GM19468 (cell line): Measurements from ENCODE around the gene TFPI2.

Source experiments
- ATAC-seq: cut with Tn5 transposase; IDR thresholded peaks from one replicate; pipeline ENCODE4 v1.9.1; 2021; ENCODE audit warnings: mild to moderate bottlenecking, moderate library complexity, moderate number of reproducible peaks; ENCODE audit not compliant: unreplicated experiment; ENCODE audit errors: extremely low read depth

The TFPI2 gene

DNA sequence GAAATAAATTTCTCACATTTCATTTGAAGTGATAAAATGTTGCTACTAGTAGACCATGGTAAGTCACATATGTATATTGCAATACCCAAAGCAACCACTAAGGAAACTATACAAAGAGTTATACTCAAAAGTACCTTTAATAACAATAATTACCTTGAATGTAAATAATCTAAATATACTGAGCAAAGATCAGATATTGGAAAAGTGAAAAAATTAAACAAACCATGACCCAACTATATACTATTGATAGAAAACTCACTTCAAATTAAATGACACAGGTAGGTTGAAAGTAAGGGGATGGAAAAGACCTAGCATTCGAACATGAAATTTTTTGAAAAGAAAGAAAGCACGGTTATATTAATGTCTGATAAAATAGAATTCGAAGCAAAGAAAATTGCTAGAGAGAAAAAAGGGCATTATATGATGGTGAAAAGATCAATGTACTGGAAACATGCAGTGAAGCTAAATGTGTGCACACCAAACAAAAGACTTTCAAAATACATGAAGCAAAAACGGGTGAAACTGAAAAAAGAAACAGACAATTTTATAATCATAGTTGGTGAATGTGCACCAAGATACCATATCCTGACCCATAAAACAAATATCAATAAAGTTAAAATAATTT, 29.1 kb downstream of the TFPI2 start:
- ATAC-seq: no peak

DNA sequence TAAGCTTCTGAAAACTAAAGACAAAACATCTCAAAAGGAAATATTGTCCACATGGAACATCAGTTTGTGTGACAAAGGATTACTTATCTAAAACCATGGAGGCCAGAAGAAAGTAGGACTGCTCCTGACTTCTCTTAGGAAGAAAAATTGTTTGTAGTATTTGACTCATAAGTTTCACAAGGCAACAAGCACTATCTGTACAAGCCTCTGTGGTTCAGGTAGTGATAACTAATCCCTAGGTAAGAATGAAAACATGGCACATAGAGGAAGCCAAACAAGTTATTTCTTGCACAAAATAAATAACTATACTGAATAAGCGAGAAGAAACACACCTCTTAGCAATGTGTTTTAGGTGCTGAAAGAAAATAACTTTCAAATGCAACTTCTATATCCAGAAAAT, 30.3 kb downstream of the TFPI2 start:
- no peak for ATAC-seq

DNA sequence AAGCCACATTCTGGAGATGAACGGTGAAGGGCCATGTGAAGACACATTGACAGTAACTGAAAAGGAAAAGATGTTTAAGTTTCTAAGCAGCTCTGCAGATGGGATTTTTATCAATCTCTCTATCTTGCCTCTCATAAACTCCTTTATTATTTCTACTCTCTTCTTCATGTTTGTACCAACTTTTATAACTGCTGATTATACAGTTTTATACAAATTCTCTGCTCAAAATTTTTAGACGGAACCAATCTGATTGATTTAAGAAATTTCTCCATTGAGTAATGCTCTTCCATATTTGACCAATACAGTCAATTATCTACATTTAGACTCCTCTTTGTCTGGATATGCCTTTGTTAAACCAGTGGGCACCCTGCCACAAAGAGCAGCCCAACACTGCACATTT, 31.7 kb downstream of the TFPI2 start:
- no peak for ATAC-seq

DNA sequence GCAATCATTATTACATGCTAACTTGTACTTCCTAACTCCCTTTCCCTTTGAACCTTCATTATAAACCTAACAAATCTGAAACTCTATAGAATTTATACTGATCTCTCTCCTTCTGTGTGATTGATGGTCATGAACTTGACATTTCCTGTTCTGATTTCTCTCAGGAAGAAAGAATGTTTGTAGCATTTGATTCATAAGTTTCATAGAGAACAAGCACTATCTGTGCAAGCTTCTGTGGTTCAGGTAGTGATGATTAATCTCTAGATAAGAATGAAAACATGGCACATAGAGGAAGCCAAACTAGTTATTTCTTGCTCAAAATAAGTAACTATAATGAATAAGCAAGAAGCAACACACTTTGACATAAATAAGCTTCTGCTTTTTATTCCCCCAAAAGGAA, 34.2 kb downstream of the TFPI2 start:
- no peak for ATAC-seq

DNA sequence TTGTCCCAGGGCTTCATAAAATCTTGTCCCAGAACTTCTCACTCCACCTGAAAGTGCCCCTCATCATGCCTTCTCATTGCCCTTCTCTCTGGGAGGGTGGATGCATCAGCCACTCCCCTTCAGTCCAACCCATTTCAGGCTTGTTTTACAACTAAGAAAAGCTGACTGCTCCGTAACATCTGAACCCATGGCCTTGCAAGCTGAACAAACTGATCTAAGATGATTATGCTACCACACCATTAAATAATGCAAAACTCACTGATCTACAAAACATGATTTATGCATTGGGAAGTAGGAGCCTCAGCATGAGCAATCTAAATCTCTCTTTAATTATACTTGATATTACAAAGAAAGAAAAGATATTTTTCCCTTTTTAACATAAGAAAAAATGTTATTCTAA, 34.8 kb downstream of the TFPI2 start:
- ATAC-seq: no peak

DNA sequence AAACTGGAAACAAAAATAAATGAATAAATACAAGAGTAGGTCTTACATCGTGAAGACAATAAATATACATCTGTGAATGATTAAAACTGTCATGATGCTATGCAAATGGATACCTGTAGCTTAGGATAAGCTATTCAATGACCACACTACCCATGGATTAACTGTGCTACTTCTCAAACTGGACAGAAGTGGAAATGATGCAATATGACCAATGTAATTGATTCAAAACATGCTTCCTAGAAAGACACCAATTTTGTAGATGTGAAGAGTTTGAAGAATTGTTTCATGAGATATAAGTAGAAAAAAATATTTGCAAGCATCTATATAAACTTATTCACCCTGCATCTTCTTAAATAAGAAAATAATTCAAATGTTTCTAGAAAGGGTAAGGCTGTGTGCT, 36.1 kb downstream of the TFPI2 start:
- ATAC-seq: no peak

DNA sequence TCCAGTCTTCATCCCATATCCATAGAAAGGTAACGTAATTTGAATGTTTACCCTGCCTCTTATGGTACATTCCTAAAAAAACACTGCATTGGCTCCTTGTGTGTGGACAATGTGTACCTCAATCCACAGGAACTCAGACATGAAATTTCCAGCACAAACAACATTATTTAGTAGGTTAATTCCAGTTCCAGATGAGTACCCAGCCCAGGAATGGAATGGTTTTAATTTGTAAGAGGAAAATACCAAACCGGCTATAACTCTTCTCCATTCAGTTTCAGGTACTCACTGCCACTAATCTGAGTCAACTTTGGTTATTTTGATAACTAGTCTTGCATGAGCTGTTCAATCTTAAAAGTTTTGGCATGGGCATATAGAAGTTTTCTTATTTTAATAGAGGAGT, 39.0 kb downstream of the TFPI2 start:
- no peak for ATAC-seq

DNA sequence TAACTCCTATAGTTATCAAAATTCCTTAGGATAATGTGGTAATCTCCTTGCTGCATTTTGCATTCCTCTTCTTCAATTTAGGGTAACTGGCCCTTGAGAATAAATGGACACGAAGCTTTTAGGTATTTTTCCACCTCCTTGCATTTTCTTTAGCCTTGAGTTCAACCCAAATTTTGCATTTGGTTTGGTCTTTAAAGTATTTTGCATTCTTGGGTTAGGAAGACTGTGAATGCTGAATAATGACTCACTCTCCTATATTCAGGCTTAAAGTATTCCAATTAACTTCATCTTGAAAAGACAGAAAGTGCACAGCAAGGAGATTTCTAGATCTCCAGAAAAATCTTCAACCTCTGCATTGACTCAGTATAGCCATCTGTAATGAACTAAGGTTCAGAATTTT, 47.3 kb downstream of the TFPI2 start:
- ATAC-seq: no peak

DNA sequence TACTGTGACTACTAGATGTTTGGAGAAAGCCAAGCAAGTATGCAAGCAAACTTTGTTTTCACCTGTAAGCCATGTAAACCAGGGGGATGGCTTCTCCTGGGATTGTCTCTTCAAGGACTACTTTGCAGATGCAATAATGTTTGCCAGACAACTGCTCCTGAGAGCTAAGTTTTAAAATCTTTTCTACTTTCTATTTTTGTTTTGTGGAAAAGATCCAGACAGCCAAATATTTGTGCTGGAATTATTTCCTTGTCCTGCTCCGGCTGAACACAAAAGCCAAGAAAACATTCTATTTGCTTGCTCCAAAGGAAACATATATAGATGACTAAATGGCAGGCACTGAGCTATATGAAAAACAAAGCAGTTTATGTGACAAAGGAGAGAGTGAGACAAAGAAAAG, 51.6 kb downstream of the TFPI2 start:
- no peak for ATAC-seq

DNA sequence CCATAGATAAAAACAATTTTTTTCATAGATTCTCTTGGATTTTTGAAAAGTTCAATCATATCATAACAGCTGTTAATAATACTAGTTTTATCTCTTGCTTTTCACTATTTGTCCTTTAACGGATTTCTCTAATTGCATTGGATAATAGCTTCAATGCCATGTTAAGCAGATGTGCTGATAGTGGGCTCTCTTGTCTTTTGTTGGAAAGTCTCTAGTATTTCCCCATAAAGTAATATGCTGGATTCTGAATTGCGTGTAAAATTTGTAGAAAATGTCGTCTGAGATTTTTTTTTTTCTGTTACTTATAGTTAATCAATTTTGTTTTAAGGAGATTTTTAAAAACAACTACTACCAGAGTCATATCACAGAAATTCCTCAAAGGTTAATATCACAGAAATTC, 53.3 kb downstream of the TFPI2 start:
- no peak for ATAC-seq

DNA sequence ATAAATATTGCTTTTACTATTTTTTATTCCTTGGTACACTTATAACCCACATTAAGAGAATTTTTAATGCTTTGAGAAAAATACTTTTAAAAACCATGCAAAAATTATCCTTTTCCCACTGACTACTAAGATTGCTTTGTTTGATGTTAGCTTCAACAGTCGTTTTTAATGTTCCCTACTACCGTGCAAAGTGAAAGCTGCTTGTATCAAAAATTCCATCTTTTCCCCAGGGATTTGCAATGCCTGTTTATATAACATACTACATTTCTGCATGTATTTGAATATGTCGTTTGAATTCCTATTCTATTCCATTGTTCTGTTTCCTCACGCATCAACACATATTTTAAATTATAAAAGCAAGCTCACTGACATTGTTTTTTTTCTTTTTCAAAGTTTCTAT, 54.4 kb downstream of the TFPI2 start:
- no peak for ATAC-seq

DNA sequence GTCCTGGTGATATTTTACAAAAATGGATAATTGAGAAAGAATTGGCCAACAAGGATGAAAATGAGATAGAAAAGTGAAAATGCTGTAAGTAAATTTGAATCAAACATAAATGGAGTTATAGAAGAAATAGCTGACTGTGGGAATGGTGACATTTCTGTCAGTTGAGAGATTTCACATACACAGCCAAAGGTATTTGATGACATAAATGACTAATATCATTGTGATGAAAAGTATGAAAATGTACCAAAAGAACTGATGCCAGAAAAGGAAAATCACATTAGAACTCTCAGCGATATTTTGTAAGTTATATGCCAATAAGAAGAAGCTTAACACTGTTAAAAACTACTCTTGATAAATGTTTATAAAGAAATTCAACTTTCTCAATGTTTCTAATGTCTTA, 54.9 kb downstream of the TFPI2 start:
- ATAC-seq: no peak
